ENCODE measurements around the gene PLXNB3. TPM values are rescaled to one million over a fixed set of nuclear protein-coding genes. Genes with fewer than 3 reads are reported as not detected.

The PLXNB3 gene
- polyA plus RNA-seq, 1 donor from 2014 or later: 0.48 TPM

GRCh38 chrX:153750127-153750774 is 13.8 kb upstream of the PLXNB3 start:
- H3K9me3 ChIP-seq (ENCODE audit: low read length): no peaks in the 10 kb centered on the region
- H3K4me3 ChIP-seq (ENCODE audit: low read length): no peak overlapping the region
- H3K36me3 ChIP-seq (ENCODE audit: insufficient read depth, low read length): no peaks in the 10 kb centered on the region
- no peak overlapping the region for H3K9ac ChIP-seq (ENCODE audit: low read length)
- no peak overlapping the region for H3K4me2 ChIP-seq (ENCODE audit: low read length)
- no peak for TF ChIP-seq RAD21 (conservative IDR thresholded peaks at IDR 0.05)
- TF ChIP-seq CTCF (IDR thresholded peaks at IDR 0.05; ENCODE audit: poor library complexity, severe bottlenecking): no peak
- TF ChIP-seq MXI1 (conservative IDR thresholded peaks at IDR 0.05; ENCODE audit: poor library complexity, severe bottlenecking): no peak
- TF ChIP-seq SMC3 (conservative IDR thresholded peaks at IDR 0.05; ENCODE audit: poor library complexity): no peak
- TF ChIP-seq EP300 (conservative IDR thresholded peaks at IDR 0.05; ENCODE audit: poor library complexity, severe bottlenecking): no peak
- TF ChIP-seq TAF1 (IDR thresholded peaks at IDR 0.05; ENCODE audit: low read depth): no peak
- no peak for TF ChIP-seq EZH2 (IDR thresholded peaks at IDR 0.05; ENCODE audit: borderline replicate concordance, insufficient read depth, low read length, poor library complexity, severe bottlenecking)
- no peaks in the 10 kb centered on the region for H3K9me2 ChIP-seq (ENCODE audit: insufficient read depth, low read length)
- H4K20me1 ChIP-seq (ENCODE audit: insufficient read depth): no peaks in the 10 kb centered on the region
- no peaks in the 10 kb centered on the region for H3F3A ChIP-seq (ENCODE audit: insufficient read depth, low read length, poor library complexity, severe bottlenecking)
- no peak overlapping the region for H3K27ac ChIP-seq (ENCODE audit: low read length)
- H3K79me2 ChIP-seq (replicated peaks; ENCODE audit: insufficient read depth, low read length): no peaks in the 10 kb centered on the region
- H2AFZ ChIP-seq (ENCODE audit: low read depth, low read length): no peak overlapping the region
- H3K27me3 ChIP-seq (ENCODE audit: insufficient read depth, low read depth, low read length): no peaks in the 10 kb centered on the region

GRCh38 chrX:153755136-153755535 is 8.9 kb upstream of the PLXNB3 start:
- Histone ChIP-seq H3K27ac (ENCODE audit: low read length) (no peak overlapping the region), H3F3A (ENCODE audit: insufficient read depth, low read length, poor library complexity, severe bottlenecking) (no peaks in the 10 kb centered on the region)
- no peak for TF ChIP-seq EZH2 (IDR thresholded peaks at IDR 0.05; ENCODE audit: borderline replicate concordance, insufficient read depth, low read length, poor library complexity, severe bottlenecking)
- no peak for TF ChIP-seq CTCF (IDR thresholded peaks at IDR 0.05; ENCODE audit: poor library complexity, severe bottlenecking)
- TF ChIP-seq REST (IDR thresholded peaks at IDR 0.05; ENCODE audit: borderline replicate concordance): no peak
- TF ChIP-seq EP300 (conservative IDR thresholded peaks at IDR 0.05; ENCODE audit: poor library complexity, severe bottlenecking): no peak
- no peak for TF ChIP-seq SMC3 (conservative IDR thresholded peaks at IDR 0.05; ENCODE audit: poor library complexity)
- TF ChIP-seq MXI1 (conservative IDR thresholded peaks at IDR 0.05; ENCODE audit: poor library complexity, severe bottlenecking): no peak
- no peak for TF ChIP-seq TAF1 (IDR thresholded peaks at IDR 0.05; ENCODE audit: low read depth)
- no peak for TF ChIP-seq RAD21 (conservative IDR thresholded peaks at IDR 0.05)
- no peak for TF ChIP-seq POLR2AphosphoS5 (IDR thresholded peaks at IDR 0.05)

More at GRCh38 chrX:153755136-153755535, 8.9 kb upstream of the PLXNB3 start:
- H3K9ac ChIP-seq (ENCODE audit: low read length): no peak overlapping the region
- H3K9me3 ChIP-seq (ENCODE audit: low read length): no peaks in the 10 kb centered on the region
- H3K4me2 ChIP-seq (ENCODE audit: low read length): no peak overlapping the region
- no peak overlapping the region for H3K4me3 ChIP-seq (ENCODE audit: low read length)
- H3K36me3 ChIP-seq (ENCODE audit: insufficient read depth, low read length): no peaks in the 10 kb centered on the region
- H3K27me3 ChIP-seq (ENCODE audit: insufficient read depth, low read depth, low read length): no peaks in the 10 kb centered on the region
- no peaks in the 10 kb centered on the region for H3K79me2 ChIP-seq (replicated peaks; ENCODE audit: insufficient read depth, low read length)
- H2AFZ ChIP-seq (ENCODE audit: low read depth, low read length): no peak overlapping the region
- H3K9me2 ChIP-seq (ENCODE audit: insufficient read depth, low read length): no peaks in the 10 kb centered on the region
- no peaks in the 10 kb centered on the region for H4K20me1 ChIP-seq (ENCODE audit: insufficient read depth)

All from neural cell (in vitro differentiated cells).